MM.1S (cell line): ENCODE measurements around the gene ZNF729.

Source experiments
- DNase-seq: peaks from one replicate; pipeline ENCODE4 v3.0.0-alpha.2; 2015
- H2AFZ ChIP-seq: fragments of 300-600 bp; sonication (generic); 2 replicates; pipeline ENCODE4 v1.6.0; 2016; ENCODE audit warnings: antibody characterized with exemption, low read length
- H3F3A ChIP-seq: fragments of 300-600 bp; sonication (generic); 2 replicates; pipeline ENCODE4 v1.6.1; 2016; ENCODE audit warnings: mild to moderate bottlenecking, antibody characterized with exemption, low read length, moderate library complexity, mixed read lengths; ENCODE audit not compliant: insufficient read depth
- H3K27ac ChIP-seq: fragments of 300-600 bp; sonication (generic); 2 replicates; pipeline ENCODE4 v1.5.1; 2016; ENCODE audit warnings: mild to moderate bottlenecking, low read length
- H3K27me3 ChIP-seq: fragments of 300-600 bp; sonication (generic); replicated peaks from 2 replicates; pipeline ENCODE4 v1.6.0; 2016; ENCODE audit warnings: low read length; ENCODE audit not compliant: insufficient read depth
- H3K36me3 ChIP-seq: fragments of 300-600 bp; sonication (generic); replicated peaks from 2 replicates; pipeline ENCODE4 v1.6.1; 2016; ENCODE audit warnings: mild to moderate bottlenecking, low read length, mixed read lengths; ENCODE audit not compliant: insufficient read depth
- H3K4me1 ChIP-seq: fragments of 300-600 bp; sonication (generic); 2 replicates; pipeline ENCODE4 v1.6.1; 2016; ENCODE audit warnings: low read length, mixed read lengths
- H3K4me2 ChIP-seq: fragments of 300-600 bp; sonication (generic); 2 replicates; pipeline ENCODE4 v1.6.0; 2016; ENCODE audit warnings: low read depth, low read length
- H3K4me3 ChIP-seq: fragments of 300-600 bp; sonication (generic); 2 replicates; pipeline ENCODE4 v1.5.1; 2016; ENCODE audit warnings: low read length, mixed read lengths
- H3K79me2 ChIP-seq: fragments of 300-600 bp; sonication (generic); 2 replicates; pipeline ENCODE4 v1.6.1; 2016; ENCODE audit warnings: mixed run types, low read length, mixed read lengths
- H3K9ac ChIP-seq: fragments of 300-600 bp; sonication (generic); 2 replicates; pipeline ENCODE4 v1.6.1; 2016; ENCODE audit warnings: low read length, mixed read lengths
- H3K9me2 ChIP-seq: fragments of 300-600 bp; sonication (generic); replicated peaks from 2 replicates; pipeline ENCODE4 v1.6.1; 2016; ENCODE audit warnings: mild to moderate bottlenecking, low read length, mixed read lengths; ENCODE audit not compliant: insufficient read depth
- H3K9me3 ChIP-seq: fragments of 300-600 bp; sonication (generic); replicated peaks from 2 replicates; pipeline ENCODE4 v1.6.1; 2016; ENCODE audit warnings: mild to moderate bottlenecking, low read length, mixed read lengths; ENCODE audit not compliant: insufficient read depth
- H4K20me1 ChIP-seq: fragments of 300-600 bp; sonication (generic); 2 replicates; pipeline ENCODE4 v1.6.1; 2016; ENCODE audit warnings: mild to moderate bottlenecking, low read length, moderate library complexity, mixed read lengths; ENCODE audit not compliant: insufficient read depth
- EZH2 ChIP-seq: fragments of 300-600 bp; sonication (generic); optimal IDR thresholded peaks from 2 replicates; pipeline ENCODE3; 2017; ENCODE audit warnings: low read depth, mild to moderate bottlenecking, antibody characterized with exemption, low read length, mixed read lengths
- EZH2phosphoT487 ChIP-seq: fragments of 300-600 bp; sonication (generic); IDR thresholded peaks from 2 replicates; pipeline ENCODE4 v1.6.1; 2018; ENCODE audit warnings: antibody characterized with exemption, low read length
- TF ChIP-seq, protein P1 (sequence below): fragments of 300-600 bp; sonication (generic); IDR thresholded peaks from 2 replicates; pipeline ENCODE4 v1.5.1; 2016; ENCODE audit warnings: antibody characterized with exemption, low read length, mixed read lengths

The ZNF729 gene

DNA sequence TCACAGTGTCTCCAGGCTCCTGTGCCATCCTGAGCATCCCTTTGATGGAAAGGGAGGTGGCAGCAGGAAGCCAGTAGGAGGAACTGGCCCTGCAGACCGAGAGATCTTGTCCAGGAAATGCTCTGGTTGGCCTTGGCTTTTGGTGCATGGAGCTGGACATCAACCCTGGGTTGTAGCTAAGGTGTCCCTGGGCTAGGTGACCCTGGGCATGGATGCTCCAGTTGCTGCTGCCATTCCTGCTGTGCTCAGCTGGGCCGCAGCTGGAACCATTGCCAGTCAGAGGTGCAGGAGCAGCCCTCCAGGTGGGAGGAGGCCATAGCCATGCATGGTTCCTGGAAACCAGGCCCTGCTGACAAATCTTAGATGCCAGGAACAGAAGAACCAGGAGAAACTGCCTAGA lies 68.4 kb downstream of the ZNF729 start:
- H3K4me2 ChIP-seq, result no peak overlapping the region
- no peak overlapping the region for H3K27ac ChIP-seq
- H3K9me2 ChIP-seq, result no peaks in the 10 kb centered on the region
- DNase-seq, result no peak
- H3K9me3 ChIP-seq, result no peaks in the 10 kb centered on the region
- H4K20me1 ChIP-seq, result no peaks in the 10 kb centered on the region
- no peaks in the 10 kb centered on the region for H3K79me2 ChIP-seq
- no peaks in the 10 kb centered on the region for H3K4me1 ChIP-seq
- H3F3A ChIP-seq, result no peaks in the 10 kb centered on the region
- H3K9ac ChIP-seq, result no peak overlapping the region
- H2AFZ ChIP-seq, result no peak overlapping the region
- no peaks in the 10 kb centered on the region for H3K36me3 ChIP-seq
- no peak overlapping the region for H3K4me3 ChIP-seq
- TF ChIP-seq, protein P1, sequence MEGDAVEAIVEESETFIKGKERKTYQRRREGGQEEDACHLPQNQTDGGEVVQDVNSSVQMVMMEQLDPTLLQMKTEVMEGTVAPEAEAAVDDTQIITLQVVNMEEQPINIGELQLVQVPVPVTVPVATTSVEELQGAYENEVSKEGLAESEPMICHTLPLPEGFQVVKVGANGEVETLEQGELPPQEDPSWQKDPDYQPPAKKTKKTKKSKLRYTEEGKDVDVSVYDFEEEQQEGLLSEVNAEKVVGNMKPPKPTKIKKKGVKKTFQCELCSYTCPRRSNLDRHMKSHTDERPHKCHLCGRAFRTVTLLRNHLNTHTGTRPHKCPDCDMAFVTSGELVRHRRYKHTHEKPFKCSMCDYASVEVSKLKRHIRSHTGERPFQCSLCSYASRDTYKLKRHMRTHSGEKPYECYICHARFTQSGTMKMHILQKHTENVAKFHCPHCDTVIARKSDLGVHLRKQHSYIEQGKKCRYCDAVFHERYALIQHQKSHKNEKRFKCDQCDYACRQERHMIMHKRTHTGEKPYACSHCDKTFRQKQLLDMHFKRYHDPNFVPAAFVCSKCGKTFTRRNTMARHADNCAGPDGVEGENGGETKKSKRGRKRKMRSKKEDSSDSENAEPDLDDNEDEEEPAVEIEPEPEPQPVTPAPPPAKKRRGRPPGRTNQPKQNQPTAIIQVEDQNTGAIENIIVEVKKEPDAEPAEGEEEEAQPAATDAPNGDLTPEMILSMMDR, result no peak
- TF ChIP-seq EZH2phosphoT487 (no peak), EZH2 (no peak)
- H3K27me3 ChIP-seq, result no peaks in the 10 kb centered on the region
